IPS-NIHi11 (cell line): ENCODE measurements around the gene PPP2R2B.

ENCODE experiments used
- DNase-seq: peaks from one replicate; pipeline ENCODE4 v3.0.0; 2012; ENCODE audit warnings: mixed read lengths, low spot score

PPP2R2B gene

GRCh38 chr5:146821732-146822131 is 56.8 kb downstream of the PPP2R2B start:
- no peak for DNase-seq

GRCh38 chr5:146820987-146821386 is 57.6 kb downstream of the PPP2R2B start:
- no peak for DNase-seq

- DNase-seq = no peak
Measured at GRCh38 chr5:146818822-146819221, 59.7 kb downstream of the PPP2R2B start.

- no peak for DNase-seq
Measured at GRCh38 chr5:146817973-146818372, 60.6 kb downstream of the PPP2R2B start.

GRCh38 chr5:146816775-146817387 is 61.7 kb downstream of the PPP2R2B start:
- DNase-seq = peak; percentile 9

- DNase-seq = no peak
Measured at GRCh38 chr5:146815411-146815810, 63.1 kb downstream of the PPP2R2B start.

GRCh38 chr5:146813346-146814157 is 65.0 kb downstream of the PPP2R2B start:
- no peak for DNase-seq

GRCh38 chr5:146805081-146805480 is 73.5 kb downstream of the PPP2R2B start:
- DNase-seq = peak; percentile 20

- DNase-seq = no peak
Measured at GRCh38 chr5:146802945-146803522, 75.5 kb downstream of the PPP2R2B start.

- no peak for DNase-seq
Measured at GRCh38 chr5:146799671-146800070, 78.9 kb downstream of the PPP2R2B start.

- DNase-seq = no peak
Measured at GRCh38 chr5:146799231-146799630, 79.3 kb downstream of the PPP2R2B start.

GRCh38 chr5:146797658-146798057 is 80.9 kb downstream of the PPP2R2B start:
- DNase-seq = no peak

GRCh38 chr5:146796911-146797310 is 81.6 kb downstream of the PPP2R2B start:
- DNase-seq = peak; percentile 9

GRCh38 chr5:146796144-146796543 is 82.4 kb downstream of the PPP2R2B start:
- DNase-seq = no peak

- DNase-seq = no peak
Measured at GRCh38 chr5:146794326-146795029, 84.1 kb downstream of the PPP2R2B start.

- DNase-seq = no peak
Measured at GRCh38 chr5:146793709-146794108, 84.8 kb downstream of the PPP2R2B start.

GRCh38 chr5:146791471-146791870 is 87.1 kb downstream of the PPP2R2B start:
- DNase-seq = no peak

- peak; percentile 31 for DNase-seq
Measured at GRCh38 chr5:146789712-146790653, 88.6 kb downstream of the PPP2R2B start.

GRCh38 chr5:146788898-146789297 is 89.7 kb downstream of the PPP2R2B start:
- peak; percentile 50 for DNase-seq

- DNase-seq = no peak
Measured at GRCh38 chr5:146785065-146785464, 93.5 kb downstream of the PPP2R2B start.

- no peak for DNase-seq
Measured at GRCh38 chr5:146781157-146781556, 97.4 kb downstream of the PPP2R2B start.
